ENCODE measurements around the gene HERPUD2.

- TF ChIP-seq CTCF (IDR thresholded peaks at IDR 0.05; ENCODE audit: low read depth, low read length) (no peak), POLR2A (IDR thresholded peaks at IDR 0.05; ENCODE audit: extremely low read depth, insufficient read length) (no peak), MAX (IDR thresholded peaks at IDR 0.05; ENCODE audit: low read depth, low read length) (no peak)
These were observed 17.2 kb downstream of the HERPUD2 start for GRCh38 chr7:35677582-35678356.

All from NB4 (cell line).